ENCODE measurements around the gene KLRC4. TPM values are rescaled to one million over a fixed set of nuclear protein-coding genes. Genes with fewer than 3 reads are reported as not detected.

The KLRC4 gene
- polyA plus RNA-seq, 3 donors = not detected

DNA sequence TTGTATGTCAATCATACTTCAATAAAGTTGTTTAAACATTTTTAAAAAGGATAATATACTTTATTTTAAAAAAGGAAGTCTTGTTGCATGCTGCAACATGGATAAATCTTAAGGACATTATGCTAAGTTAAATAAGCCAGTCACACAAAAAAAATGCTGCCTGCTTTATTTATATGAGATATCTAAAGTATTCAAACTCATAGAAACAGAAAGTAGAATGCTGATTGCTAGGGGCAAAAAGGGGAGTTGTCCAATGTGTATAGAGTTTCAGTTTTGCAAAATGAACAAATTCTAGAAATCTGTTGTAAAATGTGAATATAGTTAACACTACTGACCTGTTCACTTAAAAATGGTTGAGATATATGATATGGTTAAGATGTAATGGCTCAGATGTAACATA is 8.7 kb downstream of the KLRC4 start:
- peaks cover 10 to 11% (median 11%) of the 10 kb centered on the region in 3 donors for H3K27me3 Mint-ChIP-seq (ENCODE audit: low read depth in 3 of 3)
- Histone ChIP-seq H3K4me3 (replicated peaks in 1 of 3; ENCODE audit: low read depth in 2 of 3, low read length in 3 of 3) (no peak overlapping the region), H2AFZ (ENCODE audit: insufficient read depth, low read depth, low read length, poor library complexity, severe bottlenecking) (no peak overlapping the region), H3K9me3 (replicated peaks in 1 of 2; ENCODE audit: control insufficient read depth in 1 of 2, insufficient read depth in 1 of 2, low read length in 2 of 2) (no peaks in the 10 kb centered on the region), H3K79me2 (ENCODE audit: insufficient read depth, low read length) (no peaks in the 10 kb centered on the region), H3K4me2 (replicated peaks; ENCODE audit: extremely low read depth, low read length, poor library complexity, severe bottlenecking) (no peak overlapping the region), H3K4me1 (ENCODE audit: control insufficient read depth in 1 of 2, insufficient read depth in 2 of 2, low read length in 2 of 2) (peaks cover 6 to 7% of the 10 kb centered on the region in 2 donors), H3K36me3 (replicated peaks in 1 of 2; ENCODE audit: control insufficient read depth in 1 of 2, insufficient read depth in 2 of 2, low read length in 2 of 2) (no peaks in the 10 kb centered on the region), H4K20me1 (ENCODE audit: insufficient read depth, low read length) (no peaks in the 10 kb centered on the region), H3K27ac (ENCODE audit: low read depth in 1 of 2, low read length in 2 of 2) (no peak overlapping the region), H3K27me3 (ENCODE audit: control insufficient read depth in 2 of 2, insufficient read depth in 2 of 2, low read length in 2 of 2) (peaks cover 0 to 27% of the 10 kb centered on the region in 2 donors), H3K9ac (ENCODE audit: insufficient read depth, low read length, poor library complexity, severe bottlenecking) (no peak overlapping the region)
- no peak overlapping the region for H3K4me3 Mint-ChIP-seq
- peaks cover under 1% of the 10 kb centered on the region for H3K4me1 Mint-ChIP-seq
- H3K27ac Mint-ChIP-seq = no peak overlapping the region
- TF ChIP-seq, protein P1, sequence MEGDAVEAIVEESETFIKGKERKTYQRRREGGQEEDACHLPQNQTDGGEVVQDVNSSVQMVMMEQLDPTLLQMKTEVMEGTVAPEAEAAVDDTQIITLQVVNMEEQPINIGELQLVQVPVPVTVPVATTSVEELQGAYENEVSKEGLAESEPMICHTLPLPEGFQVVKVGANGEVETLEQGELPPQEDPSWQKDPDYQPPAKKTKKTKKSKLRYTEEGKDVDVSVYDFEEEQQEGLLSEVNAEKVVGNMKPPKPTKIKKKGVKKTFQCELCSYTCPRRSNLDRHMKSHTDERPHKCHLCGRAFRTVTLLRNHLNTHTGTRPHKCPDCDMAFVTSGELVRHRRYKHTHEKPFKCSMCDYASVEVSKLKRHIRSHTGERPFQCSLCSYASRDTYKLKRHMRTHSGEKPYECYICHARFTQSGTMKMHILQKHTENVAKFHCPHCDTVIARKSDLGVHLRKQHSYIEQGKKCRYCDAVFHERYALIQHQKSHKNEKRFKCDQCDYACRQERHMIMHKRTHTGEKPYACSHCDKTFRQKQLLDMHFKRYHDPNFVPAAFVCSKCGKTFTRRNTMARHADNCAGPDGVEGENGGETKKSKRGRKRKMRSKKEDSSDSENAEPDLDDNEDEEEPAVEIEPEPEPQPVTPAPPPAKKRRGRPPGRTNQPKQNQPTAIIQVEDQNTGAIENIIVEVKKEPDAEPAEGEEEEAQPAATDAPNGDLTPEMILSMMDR (IDR thresholded peaks at IDR 0.05) = no peak
- no peaks in the 10 kb centered on the region for H3K36me3 Mint-ChIP-seq
- DNase-seq = no peak
- intact Hi-C loops (cut with micrococcal nuclease) = loop anchor here in 1 of 2 donors (10.0 kb wide), 1 partner anchor 1236 kb away; no protein-coding TSS in a partner anchor
- peaks cover 0 to 7% (median 0%) of the 10 kb centered on the region in 7 donors for H3K9me3 Mint-ChIP-seq

DNA sequence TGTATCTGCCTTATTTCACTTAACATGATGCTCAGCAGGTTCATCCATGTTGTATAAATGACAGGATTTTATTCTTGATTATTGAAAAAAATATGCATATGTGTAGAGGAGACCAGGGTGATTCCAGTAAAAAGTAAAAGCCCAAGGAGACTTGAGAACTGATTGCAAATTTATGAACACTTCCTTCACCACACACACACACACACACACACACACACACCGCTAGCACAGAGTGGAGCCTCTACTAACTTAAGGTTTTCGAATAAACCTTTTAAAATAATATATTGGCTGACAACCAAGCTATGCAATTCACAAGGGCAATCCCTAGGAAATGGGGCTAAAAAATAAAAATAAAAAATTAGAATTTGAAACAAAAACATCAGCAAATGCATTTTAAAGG is 11.4 kb downstream of the KLRC4 start:
- intact Hi-C loops (cut with micrococcal nuclease) = no loop called here
- H3K27ac ChIP-seq (ENCODE audit: low read depth in 1 of 2, low read length in 2 of 2) = no peak overlapping the region
- H4K20me1 ChIP-seq (ENCODE audit: insufficient read depth, low read length) = no peaks in the 10 kb centered on the region
- peaks cover 10 to 11% (median 11%) of the 10 kb centered on the region in 3 donors for H3K27me3 Mint-ChIP-seq (ENCODE audit: low read depth in 3 of 3)
- no peaks in the 10 kb centered on the region for H3K36me3 ChIP-seq (replicated peaks in 1 of 2; ENCODE audit: control insufficient read depth in 1 of 2, insufficient read depth in 2 of 2, low read length in 2 of 2)
- H3K4me1 Mint-ChIP-seq = peaks cover 24% of the 10 kb centered on the region
- H3K36me3 Mint-ChIP-seq = no peaks in the 10 kb centered on the region
- no peaks in the 10 kb centered on the region for H3K79me2 ChIP-seq (ENCODE audit: insufficient read depth, low read length)
- H3K4me1 ChIP-seq (ENCODE audit: control insufficient read depth in 1 of 2, insufficient read depth in 2 of 2, low read length in 2 of 2) = peaks cover 26 to 28% of the 10 kb centered on the region in 2 donors
- H3K9me3 Mint-ChIP-seq = peaks cover 0 to 3% (median 0%) of the 10 kb centered on the region in 7 donors
- no CpG with 5 or more reads among the region's 2 CpGs for WGBS (ENCODE audit: insufficient coverage)
- no peak for DNase-seq
- no peak overlapping the region for H3K27ac Mint-ChIP-seq
- H3K27me3 ChIP-seq (ENCODE audit: control insufficient read depth in 2 of 2, insufficient read depth in 2 of 2, low read length in 2 of 2) = peaks cover 0 to 24% of the 10 kb centered on the region in 2 donors
- H3K9ac ChIP-seq (ENCODE audit: insufficient read depth, low read length, poor library complexity, severe bottlenecking) = no peak overlapping the region
- H2AFZ ChIP-seq (ENCODE audit: insufficient read depth, low read depth, low read length, poor library complexity, severe bottlenecking) = no peak overlapping the region
- no peak overlapping the region for H3K4me3 ChIP-seq (replicated peaks in 1 of 3; ENCODE audit: low read depth in 2 of 3, low read length in 3 of 3)
- TF ChIP-seq, protein P1 (IDR thresholded peaks at IDR 0.05) = no peak
- peak overlapping the region in 1 of 2 donors; percentile 1 for H3K4me3 Mint-ChIP-seq
- H3K4me2 ChIP-seq (replicated peaks; ENCODE audit: extremely low read depth, low read length, poor library complexity, severe bottlenecking) = no peak overlapping the region
- no peaks in the 10 kb centered on the region for H3K9me3 ChIP-seq (replicated peaks in 1 of 2; ENCODE audit: control insufficient read depth in 1 of 2, insufficient read depth in 1 of 2, low read length in 2 of 2)
